HG02885 (cell line): ENCODE measurements around the gene SIGLEC1.

Experiments used
- ATAC-seq: cut with Tn5 transposase; IDR thresholded peaks from one replicate; pipeline ENCODE4 v1.9.1; 2021; ENCODE audit warnings: mild to moderate bottlenecking; ENCODE audit not compliant: unreplicated experiment, poor library complexity

Gene SIGLEC1

DNA sequence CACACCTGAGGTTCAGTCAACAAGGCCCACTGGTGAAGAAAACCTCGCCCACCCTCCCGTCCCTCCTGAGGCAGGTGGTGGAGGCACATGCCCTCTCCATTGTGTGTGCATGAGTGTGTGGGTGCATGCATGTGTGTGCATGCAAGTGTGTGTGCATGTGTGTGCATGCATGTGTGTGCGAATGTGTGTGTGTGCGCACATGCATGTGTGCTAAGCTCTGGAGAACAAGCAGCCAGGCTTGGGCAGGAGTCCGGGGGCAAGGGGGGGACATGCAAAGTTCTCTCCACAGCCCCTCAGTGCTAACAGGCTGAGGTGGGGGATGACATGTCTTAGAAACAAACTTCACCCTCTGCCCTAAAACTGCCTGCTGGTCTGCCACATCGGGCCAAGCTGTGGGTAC, 17.0 kb upstream of the SIGLEC1 start:
- ATAC-seq = no peak

GRCh38 chr20:3728876-3729275, 16.5 kb upstream of the SIGLEC1 start:
- no peak for ATAC-seq

DNA sequence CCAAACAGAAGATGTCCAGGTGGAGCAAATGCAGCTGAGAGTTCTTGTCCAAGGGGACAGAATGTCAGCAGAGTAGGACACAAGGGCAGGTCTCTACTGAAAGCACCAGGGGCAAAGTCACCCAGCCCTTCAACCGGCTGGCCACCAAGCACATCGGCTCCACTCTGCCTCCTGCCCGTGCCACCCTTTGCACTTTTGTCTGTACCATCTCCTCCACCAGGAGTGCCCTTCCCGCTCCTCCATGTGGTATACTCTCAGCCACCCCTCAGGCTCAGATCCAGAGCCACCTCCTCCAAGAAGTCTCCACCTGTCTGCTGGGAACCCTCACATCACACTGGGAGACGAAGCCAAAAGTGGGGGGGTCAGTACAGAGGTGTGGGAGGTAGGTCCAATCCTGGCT, 16.0 kb upstream of the SIGLEC1 start:
- ATAC-seq = no peak

DNA sequence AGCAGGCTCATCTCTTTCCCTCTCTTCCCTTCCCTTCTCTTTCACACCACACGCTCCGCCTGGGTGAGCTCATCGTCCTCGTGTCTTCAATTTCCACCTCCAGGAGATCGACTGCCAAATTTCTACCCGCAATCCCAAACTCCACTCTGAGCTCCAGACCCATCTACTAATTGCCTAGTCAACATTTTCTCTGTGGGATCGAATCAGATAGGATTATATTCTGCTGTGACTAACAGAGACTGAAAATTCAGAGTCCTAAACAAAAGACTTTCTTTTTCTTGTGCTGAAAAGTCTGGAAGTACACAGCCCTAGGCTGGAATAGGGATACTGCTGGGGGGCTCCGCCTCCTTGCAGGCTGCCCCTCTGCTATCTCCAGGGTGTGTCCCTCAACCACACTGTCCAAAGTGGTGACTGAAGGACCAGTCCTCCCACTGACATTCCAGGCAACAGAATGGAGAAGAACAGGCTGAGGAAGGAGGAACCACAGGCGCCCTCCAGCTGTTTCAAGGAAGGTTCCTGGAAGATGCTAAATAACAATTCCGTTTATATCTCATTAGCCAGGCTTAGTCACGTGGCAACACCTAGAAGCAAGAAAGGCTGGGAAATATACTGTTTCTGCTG, 15.1 kb upstream of the SIGLEC1 start:
- no peak for ATAC-seq

- no peak for ATAC-seq
Observed at GRCh38 chr20:3724356-3724755, 12.0 kb upstream of the SIGLEC1 start.

- ATAC-seq = no peak
Observed at GRCh38 chr20:3723284-3723683, 10.9 kb upstream of the SIGLEC1 start.

- ATAC-seq = no peak
Observed at GRCh38 chr20:3721912-3722311, 9.5 kb upstream of the SIGLEC1 start.

DNA sequence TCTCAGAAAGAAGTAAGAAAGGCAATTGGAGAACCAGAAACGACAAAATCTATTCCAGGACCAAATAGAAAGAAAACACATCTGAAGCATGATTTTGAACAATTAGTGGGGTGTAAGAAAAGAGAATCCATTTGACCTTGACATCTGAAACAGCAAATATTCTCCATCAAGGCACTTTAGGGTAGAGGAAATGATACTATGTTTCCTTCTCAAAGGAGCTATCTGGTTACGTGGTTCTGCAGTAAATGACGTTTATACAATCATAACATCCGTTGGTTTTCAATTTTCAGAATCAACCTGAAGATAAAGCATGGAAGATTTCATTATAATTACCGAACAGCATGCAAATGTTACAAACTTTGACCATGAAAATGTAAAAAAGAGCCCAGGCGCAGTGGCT, 8.2 kb upstream of the SIGLEC1 start:
- no peak for ATAC-seq

DNA sequence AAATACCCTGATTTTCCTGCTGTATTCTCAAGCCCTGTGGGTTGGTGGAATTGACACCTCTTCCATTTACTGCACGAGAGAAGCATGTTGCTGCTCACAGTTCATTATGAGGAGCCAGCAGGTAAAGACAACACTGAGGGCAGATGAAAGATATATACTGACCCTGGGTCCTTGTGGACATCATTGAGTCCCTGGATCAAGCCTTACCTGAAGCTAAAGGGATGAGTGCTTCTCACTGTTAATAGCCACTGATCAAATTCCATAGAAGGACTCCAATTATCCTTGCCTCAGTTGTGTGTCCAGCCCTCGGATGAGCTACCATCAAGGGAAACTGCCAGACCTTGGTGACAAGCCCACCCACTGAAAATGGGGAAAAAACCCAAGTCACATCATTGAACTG, 7.7 kb upstream of the SIGLEC1 start:
- ATAC-seq = no peak

DNA sequence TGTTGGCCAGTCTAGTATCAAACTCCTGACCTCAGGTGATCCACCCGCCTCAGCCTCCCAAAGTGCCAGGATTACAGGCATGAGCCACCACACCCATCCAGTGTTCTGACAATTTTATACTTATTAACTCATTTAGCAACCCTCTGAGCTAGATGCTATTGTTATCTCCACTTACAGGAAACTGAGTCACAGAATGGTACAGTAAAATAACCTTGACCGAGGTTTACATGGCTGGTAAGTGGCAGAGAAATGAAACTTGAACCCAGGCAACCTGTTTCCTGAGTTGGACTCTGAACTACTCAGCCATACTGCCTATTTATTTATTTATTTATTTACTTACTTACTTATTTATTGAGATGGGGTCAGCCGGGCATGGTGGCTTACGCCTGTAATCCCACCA, 6.6 kb upstream of the SIGLEC1 start:
- ATAC-seq = no peak

GRCh38 chr20:3716195-3716834, 3.9 kb upstream of the SIGLEC1 start:
- ATAC-seq = no peak

GRCh38 chr20:3714092-3714491, 1.7 kb upstream of the SIGLEC1 start:
- ATAC-seq = no peak

DNA sequence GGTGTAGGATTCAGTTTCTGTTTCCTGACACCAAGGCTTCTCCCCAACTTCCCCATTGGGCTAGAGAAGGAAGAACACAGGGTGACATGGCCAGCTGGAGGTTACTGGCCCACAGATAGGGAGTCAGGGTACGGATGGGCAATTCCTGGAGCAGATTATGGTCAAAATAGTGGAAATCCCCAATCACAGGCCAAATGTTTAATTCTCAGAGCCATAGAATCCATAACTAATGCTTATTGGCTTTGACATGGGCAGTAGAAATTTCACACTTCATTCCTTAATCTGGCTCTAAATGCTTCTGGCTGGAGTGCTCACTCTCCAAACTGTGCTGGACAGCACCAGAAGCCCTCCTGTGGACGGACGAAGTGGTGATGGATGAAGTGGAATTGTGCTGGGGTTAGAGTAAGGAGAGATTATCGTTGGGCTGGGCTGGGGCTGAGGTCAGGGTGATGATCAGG, 887 bp downstream of the SIGLEC1 start:
- no peak for ATAC-seq

GRCh38 chr20:3710703-3711483, 1.5 kb downstream of the SIGLEC1 start:
- ATAC-seq = no peak

GRCh38 chr20:3710011-3710466, 2.4 kb downstream of the SIGLEC1 start:
- no peak for ATAC-seq

DNA sequence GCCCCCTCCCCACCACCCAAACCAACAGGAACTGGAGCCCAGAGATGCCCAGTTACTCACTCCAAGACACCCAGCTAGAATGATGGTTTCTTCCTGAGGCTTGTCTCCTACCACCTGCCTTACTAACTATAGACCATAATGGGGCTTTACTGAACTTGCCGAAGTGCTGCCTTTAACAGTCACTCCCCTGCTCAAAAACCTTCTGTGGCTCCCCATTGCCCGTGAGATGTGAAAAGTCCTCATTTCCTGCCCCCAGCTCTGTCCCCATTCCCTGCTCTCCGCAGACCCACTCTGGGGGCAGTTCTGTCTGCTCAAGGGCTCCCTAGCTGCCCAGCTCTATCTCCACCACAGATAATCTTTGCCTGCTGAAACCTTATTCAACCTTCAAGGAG, 4.9 kb downstream of the SIGLEC1 start:
- no peak for ATAC-seq

DNA sequence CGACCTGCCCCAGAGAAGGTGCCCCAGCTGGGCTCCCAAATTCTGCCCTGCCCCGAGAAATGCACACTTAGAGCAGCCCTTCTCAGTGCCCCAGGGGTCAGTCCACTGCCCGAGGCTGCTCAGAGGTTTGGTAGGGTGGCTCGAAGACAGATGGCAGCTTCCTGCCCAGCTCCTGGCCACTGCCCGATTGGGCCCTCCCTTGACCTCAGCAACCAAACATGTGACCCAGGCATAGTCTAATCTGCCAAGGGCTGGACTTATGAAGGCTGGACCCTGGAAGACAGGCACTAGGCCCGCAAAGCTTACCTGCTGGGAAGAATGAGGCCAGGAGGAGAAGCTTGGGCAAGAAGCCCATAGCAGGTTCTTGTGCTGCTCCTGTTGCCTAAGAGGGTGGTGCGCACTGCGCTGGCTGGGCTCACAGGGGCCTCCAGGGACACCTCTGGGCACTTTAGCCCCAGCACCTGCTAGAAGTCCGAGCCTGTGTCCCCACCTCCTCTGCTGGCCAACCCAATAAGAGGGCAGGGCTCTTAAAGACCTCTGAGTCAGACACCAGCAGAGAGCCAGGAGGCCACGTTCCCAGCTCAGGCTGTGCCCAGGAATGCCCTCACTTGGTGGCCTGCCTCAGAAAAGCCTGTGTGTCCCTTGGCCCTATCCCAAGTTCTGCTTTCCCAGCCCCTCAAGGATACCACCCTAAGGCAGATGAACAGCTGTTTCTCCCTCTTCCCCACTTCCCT, 5.5 kb downstream of the SIGLEC1 start:
- ATAC-seq = no peak

DNA sequence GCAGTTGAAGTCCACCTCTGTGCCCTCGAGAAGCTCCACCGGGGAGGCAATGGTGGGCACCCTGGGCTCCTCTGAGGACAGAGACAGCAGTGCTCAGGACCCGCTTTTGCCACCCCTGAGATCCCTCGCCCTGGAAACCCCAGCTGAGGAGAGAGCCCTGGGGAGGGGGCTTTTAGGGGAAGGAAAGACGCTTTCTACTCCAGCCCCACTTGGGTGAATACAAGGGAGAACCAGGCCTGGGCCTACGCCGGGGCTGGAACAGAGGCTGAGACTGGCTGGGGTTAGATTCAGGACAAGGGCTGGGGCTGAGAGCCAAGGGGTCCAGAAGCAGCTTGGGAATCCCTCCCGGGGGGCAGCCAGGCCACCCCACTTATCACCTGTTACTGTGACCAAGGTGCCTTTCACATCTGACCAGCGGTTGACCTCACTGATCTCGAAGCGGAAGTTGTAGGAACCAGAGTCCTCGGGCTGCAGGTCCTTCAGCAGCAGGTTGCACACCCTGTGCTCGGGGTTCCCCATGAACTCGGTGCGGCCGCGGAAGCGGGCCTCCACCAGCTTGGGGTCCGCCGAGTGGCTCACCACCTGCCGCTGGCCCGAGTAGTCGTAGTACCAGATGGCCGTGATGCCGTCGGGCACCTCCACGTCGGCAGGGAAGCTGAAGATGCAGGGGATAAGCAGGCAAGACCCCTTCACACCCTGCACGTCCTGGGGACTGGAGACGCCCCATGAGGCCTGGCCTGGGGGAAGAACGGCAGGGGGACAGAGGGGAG, 6.2 kb downstream of the SIGLEC1 start:
- ATAC-seq = no peak

DNA sequence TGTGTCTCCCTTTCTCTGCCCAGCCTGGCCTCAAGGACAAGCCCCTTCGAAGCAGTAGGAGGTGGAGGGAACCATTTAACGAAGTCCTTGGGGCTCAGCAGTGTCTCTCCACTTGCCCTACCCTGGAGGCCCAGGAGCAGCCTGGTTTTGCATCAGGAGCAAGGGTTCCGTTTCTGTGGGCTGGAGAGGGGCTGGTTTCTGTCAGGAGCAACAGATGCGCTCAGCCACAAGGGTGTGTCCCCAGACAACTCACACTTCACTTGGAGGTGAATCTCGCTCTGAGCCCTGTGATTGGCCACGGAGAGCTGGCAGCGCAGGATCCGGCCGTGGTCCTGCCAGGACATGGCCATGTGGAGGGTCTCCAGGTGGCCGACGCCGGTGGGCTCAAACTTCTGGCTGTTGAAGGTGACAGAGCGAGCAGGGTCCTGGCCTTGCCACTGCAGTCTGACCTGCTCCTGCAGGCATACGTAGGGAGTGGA, 6.9 kb downstream of the SIGLEC1 start:
- ATAC-seq = no peak

DNA sequence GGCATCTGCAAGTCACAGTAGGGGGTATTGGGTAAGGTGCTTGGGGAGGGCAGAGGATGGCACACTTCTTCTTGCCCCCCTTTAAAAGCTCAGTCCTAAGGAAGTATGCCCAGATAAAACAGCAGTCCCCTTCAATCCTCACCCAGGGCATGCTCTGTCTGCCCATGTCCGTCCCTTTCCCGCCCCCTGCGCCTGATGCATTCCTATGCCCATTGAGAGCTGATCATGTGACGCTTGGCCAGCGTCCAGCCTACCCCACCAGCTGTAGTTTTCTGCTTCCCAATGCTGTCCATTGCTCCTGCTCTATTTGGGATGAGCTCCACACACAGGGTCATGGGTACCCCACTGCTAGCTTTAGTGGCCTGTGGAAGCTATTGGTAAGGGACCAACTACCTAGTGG, 8.3 kb downstream of the SIGLEC1 start:
- ATAC-seq = no peak
